PC-9 (cell line): Measurements from ENCODE around the gene CIZ1.

ENCODE experiments used
- CTCF ChIP-seq: fragments of 200-600 bp; sonication (generic); conservative IDR thresholded peaks from 2 replicates; pipeline ENCODE4 v1.6.1; 2017; ENCODE audit warnings: mixed run types, antibody characterized with exemption, mild to moderate bottlenecking, moderate library complexity
- EZH2 ChIP-seq: fragments of 200-600 bp; sonication (generic); IDR thresholded peaks from 2 replicates; pipeline ENCODE4 v1.8.0; 2017; ENCODE audit warnings: antibody characterized with exemption, low read depth

- TF ChIP-seq EZH2 (no peak), CTCF (no peak)
These were observed 26.8 kb upstream of the CIZ1 start for GRCh38 chr9:128218172-128218517.
